Ectodermal cell (in vitro differentiated cells): ENCODE measurements around the gene ADGRG1.
A peak's percentile ranks its signal among the peaks of the same experiment; 100 is the strongest.

Experiments
- H3K27ac ChIP-seq: 2 replicates; pipeline ENCODE4 v1.7.0; 2013; ENCODE audit warnings: mild to moderate bottlenecking, low read depth, low read length; ENCODE audit not compliant: insufficient read depth, poor library complexity, severe bottlenecking
- H3K27me3 ChIP-seq: 2 replicates; pipeline ENCODE4 v1.7.0; 2013; ENCODE audit warnings: mild to moderate bottlenecking, low read length; ENCODE audit not compliant: insufficient read depth, control insufficient read depth, poor library complexity, severe bottlenecking
- H3K36me3 ChIP-seq: one replicate; pipeline ENCODE4 v1.7.0; 2013; ENCODE audit warnings: low read length; ENCODE audit not compliant: control insufficient read depth, insufficient read depth
- H3K4me1 ChIP-seq: one replicate; pipeline ENCODE4 v1.7.0; 2013; ENCODE audit warnings: low read length; ENCODE audit not compliant: control insufficient read depth, insufficient read depth
- H3K4me3 ChIP-seq: 2 replicates; pipeline ENCODE4 v1.7.0; 2013; ENCODE audit warnings: low read depth, low read length, control low read depth; ENCODE audit not compliant: insufficient read depth
- H3K9me3 ChIP-seq: 2 replicates; pipeline ENCODE4 v1.7.0; 2013; ENCODE audit warnings: mild to moderate bottlenecking, low read length, moderate library complexity; ENCODE audit not compliant: control insufficient read depth
- WGBS, 2 experiments: methylation state at CpG; one replicate each; pipeline ENCODE4 v1.1.7; 2013; ENCODE audit warnings: missing lambda C conversion rate in 2 of 2; 5-methylcytosine and 5-hydroxymethylcytosine counted together

Gene ADGRG1

DNA sequence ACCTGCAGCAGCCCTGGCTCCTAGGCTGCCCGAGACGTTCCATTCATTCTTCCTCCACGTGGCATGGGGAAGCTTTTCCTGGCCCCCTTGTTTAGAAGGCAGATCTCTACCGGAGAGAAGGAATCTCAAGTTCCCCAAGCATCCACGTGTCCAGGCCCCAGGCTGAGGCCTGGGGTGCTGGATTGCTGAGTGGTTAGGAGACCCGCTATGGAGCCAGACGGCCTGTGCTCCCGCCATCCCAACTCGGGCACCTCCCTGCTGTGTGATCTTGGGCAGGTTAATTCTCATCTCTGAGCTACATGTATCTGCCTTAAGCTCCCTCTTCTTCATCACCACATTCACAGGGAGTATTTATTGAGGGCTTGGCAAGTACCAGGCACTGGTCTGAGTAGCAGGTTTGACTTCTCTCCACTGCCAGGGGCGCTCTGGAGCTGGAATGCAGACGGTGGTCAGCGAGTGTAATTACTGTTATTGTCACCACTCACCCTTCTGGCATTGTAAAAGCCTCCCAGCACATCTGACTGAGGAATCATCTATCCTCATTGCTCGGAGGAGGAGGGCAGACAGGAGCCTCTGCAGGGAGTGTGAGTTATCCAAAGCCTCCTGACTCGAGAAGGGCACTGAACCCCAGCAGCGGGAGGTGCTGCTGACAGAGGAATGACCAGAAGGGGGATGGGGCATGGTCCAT, 1.1 kb upstream of the ADGRG1 start:
- Histone ChIP-seq H3K4me3 (no peak overlapping the region), H3K9me3 (no peaks in the 10 kb centered on the region), H3K27me3 (no peaks in the 10 kb centered on the region), H3K27ac (peak overlapping the region; percentile 64), H3K36me3 (no peaks in the 10 kb centered on the region), H3K4me1 (peaks cover 28% of the 10 kb centered on the region)
- 37 to 41% methylated on average over 15 of the region's 15 CpGs for WGBS, 2 experiments

DNA sequence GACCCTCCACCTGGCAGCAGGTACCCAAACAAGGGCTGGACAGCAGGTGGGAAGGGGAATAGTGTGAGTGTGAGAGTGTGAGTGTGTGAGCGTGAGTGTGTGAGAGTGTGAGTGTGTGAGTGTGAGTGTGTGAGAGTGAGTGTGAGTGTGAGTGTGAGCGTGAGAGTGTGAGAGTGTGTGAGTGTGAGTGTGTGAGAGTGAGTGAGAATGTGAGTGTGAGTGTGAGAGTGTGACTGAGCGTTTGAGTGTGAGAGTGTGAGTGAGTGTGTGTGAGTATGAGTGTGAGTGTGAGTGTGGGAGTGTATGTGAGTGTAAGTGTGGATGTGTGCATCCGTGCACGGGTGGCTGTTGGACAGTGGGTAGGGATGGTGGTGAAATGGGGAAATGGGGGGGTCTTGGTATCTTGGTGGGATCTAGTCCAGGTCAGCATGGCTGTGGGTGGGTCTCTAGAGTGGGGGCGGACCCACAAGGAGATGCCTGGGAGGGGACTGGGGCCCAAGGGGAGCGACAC, 408 bp downstream of the ADGRG1 start:
- 90 to 93% methylated on average over 7 of the region's 7 CpGs for WGBS, 2 experiments
- Histone ChIP-seq H3K4me1 (peaks cover 28% of the 10 kb centered on the region), H3K27me3 (no peaks in the 10 kb centered on the region), H3K27ac (no peak overlapping the region), H3K9me3 (no peaks in the 10 kb centered on the region), H3K36me3 (no peaks in the 10 kb centered on the region), H3K4me3 (no peak overlapping the region)

- no peaks in the 10 kb centered on the region for H3K27me3 ChIP-seq
- 83 to 85% methylated on average over 20 to 22 of the region's 22 CpGs for WGBS, 2 experiments
- H3K9me3 ChIP-seq = no peaks in the 10 kb centered on the region
- H3K36me3 ChIP-seq = no peaks in the 10 kb centered on the region
- H3K4me1 ChIP-seq = peaks cover 24% of the 10 kb centered on the region
- no peak overlapping the region for H3K4me3 ChIP-seq
- no peak overlapping the region for H3K27ac ChIP-seq
Observed at GRCh38 chr16:57629516-57630406, 1.3 kb downstream of the ADGRG1 start.

GRCh38 chr16:57630407-57630797, 2.0 kb downstream of the ADGRG1 start:
- peaks cover 24% of the 10 kb centered on the region for H3K4me1 ChIP-seq
- no peaks in the 10 kb centered on the region for H3K9me3 ChIP-seq
- H3K4me3 ChIP-seq = no peak overlapping the region
- 77 to 79% methylated on average over 10 of the region's 10 CpGs for WGBS, 2 experiments
- H3K27me3 ChIP-seq = no peaks in the 10 kb centered on the region
- no peaks in the 10 kb centered on the region for H3K36me3 ChIP-seq
- H3K27ac ChIP-seq = no peak overlapping the region

- H3K9me3 ChIP-seq = no peaks in the 10 kb centered on the region
- peaks cover 30% of the 10 kb centered on the region for H3K4me1 ChIP-seq
- H3K27me3 ChIP-seq = no peaks in the 10 kb centered on the region
- no peaks in the 10 kb centered on the region for H3K36me3 ChIP-seq
- 87 to 91% methylated on average over 21 of the region's 21 CpGs for WGBS, 2 experiments
- H3K4me3 ChIP-seq = no peak overlapping the region
- no peak overlapping the region for H3K27ac ChIP-seq
Observed at GRCh38 chr16:57630931-57631845, 2.8 kb downstream of the ADGRG1 start.

GRCh38 chr16:57632568-57632967, 4.1 kb downstream of the ADGRG1 start:
- H3K36me3 ChIP-seq = no peaks in the 10 kb centered on the region
- H3K4me3 ChIP-seq = no peak overlapping the region
- no peak overlapping the region for H3K27ac ChIP-seq
- WGBS, 2 experiments = 94 to 95% methylated on average over 15 of the region's 15 CpGs
- H3K4me1 ChIP-seq = peaks cover 38% of the 10 kb centered on the region
- no peaks in the 10 kb centered on the region for H3K9me3 ChIP-seq
- H3K27me3 ChIP-seq = no peaks in the 10 kb centered on the region

GRCh38 chr16:57633383-57634064, 5.1 kb downstream of the ADGRG1 start:
- Histone ChIP-seq H3K27ac (no peak overlapping the region), H3K36me3 (no peaks in the 10 kb centered on the region), H3K9me3 (no peaks in the 10 kb centered on the region), H3K4me3 (no peak overlapping the region), H3K27me3 (no peaks in the 10 kb centered on the region), H3K4me1 (peaks cover 41% of the 10 kb centered on the region)
- 90 to 92% methylated on average over 11 of the region's 11 CpGs for WGBS, 2 experiments

GRCh38 chr16:57634171-57634570, 5.7 kb downstream of the ADGRG1 start:
- Histone ChIP-seq H3K27me3 (no peaks in the 10 kb centered on the region), H3K9me3 (no peaks in the 10 kb centered on the region), H3K27ac (no peak overlapping the region), H3K36me3 (no peaks in the 10 kb centered on the region), H3K4me3 (no peak overlapping the region), H3K4me1 (peaks cover 37% of the 10 kb centered on the region)
- WGBS, 2 experiments = 87 to 94% methylated on average over 4 of the region's 4 CpGs

- peaks cover 39% of the 10 kb centered on the region for H3K4me1 ChIP-seq
- no peak overlapping the region for H3K27ac ChIP-seq
- no peak overlapping the region for H3K4me3 ChIP-seq
- H3K9me3 ChIP-seq = no peaks in the 10 kb centered on the region
- WGBS, 2 experiments = 80 to 83% methylated on average over 16 of the region's 16 CpGs
- H3K27me3 ChIP-seq = no peaks in the 10 kb centered on the region
- H3K36me3 ChIP-seq = no peaks in the 10 kb centered on the region
Observed at GRCh38 chr16:57635266-57636097, 7.1 kb downstream of the ADGRG1 start.
